GM19455 (cell line): ENCODE results near the gene SPRYD7.
"Not testable (repeated sequence)": the region's sequence is repeated elsewhere in the genome, so short reads cannot be mapped to it uniquely, and the experiment has no call there.

Experiments used
- ATAC-seq: cut with Tn5 transposase; IDR thresholded peaks from one replicate; pipeline ENCODE4 v1.9.1; 2021; ENCODE audit not compliant: unreplicated experiment

The SPRYD7 gene

DNA sequence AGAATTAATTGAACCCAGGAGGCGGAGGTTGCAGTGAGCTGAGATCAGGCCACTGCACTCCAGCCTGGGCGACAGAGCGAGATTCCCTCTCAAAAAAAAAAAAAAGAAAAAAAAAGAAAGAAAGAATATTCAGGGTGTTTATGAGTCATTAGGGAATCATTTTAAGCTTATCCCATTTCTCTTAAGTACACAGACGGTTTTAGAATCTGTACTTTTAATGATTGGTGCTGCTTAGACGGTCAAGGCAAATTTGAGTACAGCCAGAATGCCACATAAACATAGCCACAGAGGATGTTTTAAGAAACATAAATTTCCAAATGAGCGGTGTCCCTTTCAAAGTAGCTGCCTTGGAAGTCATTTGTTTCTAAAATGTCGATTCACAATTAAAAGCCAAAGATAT is 2.6 kb downstream of the SPRYD7 start:
- no peak for ATAC-seq

DNA sequence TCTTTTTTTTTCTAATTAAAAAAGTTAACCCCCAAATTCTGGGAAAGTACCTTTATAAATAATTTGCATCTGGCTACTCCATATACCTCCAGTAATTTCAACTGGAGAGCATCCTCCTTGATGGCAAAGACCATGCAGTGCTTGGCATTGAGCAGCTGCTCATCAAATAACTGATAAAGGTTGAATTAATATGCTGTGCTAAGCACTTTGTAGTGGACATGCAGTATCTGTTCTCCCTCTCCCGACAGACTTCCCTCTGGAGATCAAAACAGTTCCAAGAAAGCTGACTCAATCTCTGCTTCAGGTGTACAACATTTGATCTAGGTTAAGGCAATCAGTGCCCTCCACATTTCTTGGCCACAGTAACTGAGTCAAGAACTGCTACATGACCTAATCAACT is 3.3 kb downstream of the SPRYD7 start:
- no peak for ATAC-seq

DNA sequence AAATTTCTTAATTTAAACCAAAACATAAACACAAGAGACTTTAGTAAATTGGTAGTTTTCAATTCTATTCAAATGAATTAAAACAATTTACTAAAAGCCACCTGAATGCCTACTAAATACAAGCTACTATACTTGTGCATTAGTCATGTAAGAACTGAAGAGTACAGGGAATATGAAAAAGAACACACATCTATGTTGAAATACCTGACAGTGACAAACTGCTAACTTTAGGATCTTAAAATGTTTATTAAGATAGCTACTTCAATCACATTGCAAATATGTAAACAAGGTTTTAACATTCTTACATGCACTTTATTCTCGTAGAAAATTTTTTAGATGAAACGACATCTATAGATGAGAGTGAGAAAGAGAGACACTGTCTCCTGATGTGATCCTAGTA is 4.1 kb downstream of the SPRYD7 start:
- no peak for ATAC-seq

DNA sequence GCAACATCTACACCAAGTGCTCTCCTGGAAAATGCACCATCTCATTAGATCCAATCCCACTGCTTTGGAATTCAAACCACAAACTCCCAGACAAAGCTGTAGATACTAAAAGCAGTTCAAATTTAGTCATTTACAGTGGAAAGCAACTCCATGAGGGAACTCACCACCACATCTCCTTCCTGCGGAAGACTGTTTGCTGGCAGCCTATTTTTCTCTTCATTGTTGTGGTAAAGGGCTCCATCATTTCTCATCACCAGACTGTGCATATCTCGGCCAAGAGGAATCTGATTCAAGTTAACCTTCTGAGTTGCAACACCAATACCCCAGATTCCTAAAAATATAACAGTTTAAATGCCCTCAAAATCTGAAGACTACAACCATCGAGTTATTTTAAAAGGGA is 8.4 kb downstream of the SPRYD7 start:
- no peak for ATAC-seq

DNA sequence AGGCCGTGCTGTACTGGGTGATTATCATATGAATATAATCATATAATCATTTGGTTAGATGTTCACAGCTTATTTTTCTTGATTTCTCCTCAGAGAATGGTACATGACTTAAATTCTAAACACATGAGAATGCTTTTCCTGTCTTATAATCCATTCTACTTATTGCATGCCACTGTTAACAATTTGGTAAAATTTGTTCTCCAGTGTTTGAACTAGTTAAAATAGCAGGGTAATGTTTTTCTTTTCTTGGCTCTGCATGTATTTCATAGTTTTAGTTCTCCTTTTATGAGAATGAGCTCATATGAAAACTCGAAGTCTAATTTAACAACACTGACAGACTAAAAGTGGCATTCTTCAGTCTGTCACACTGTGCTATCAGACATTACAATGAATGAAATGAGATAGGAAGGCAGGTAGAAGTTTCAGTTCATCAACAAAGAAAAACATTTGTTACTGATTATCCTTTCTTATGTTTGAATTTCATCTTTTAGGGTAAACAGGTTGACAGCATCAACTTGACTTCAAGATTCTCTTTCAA is 10.2 kb downstream of the SPRYD7 start:
- ATAC-seq: no peak

DNA sequence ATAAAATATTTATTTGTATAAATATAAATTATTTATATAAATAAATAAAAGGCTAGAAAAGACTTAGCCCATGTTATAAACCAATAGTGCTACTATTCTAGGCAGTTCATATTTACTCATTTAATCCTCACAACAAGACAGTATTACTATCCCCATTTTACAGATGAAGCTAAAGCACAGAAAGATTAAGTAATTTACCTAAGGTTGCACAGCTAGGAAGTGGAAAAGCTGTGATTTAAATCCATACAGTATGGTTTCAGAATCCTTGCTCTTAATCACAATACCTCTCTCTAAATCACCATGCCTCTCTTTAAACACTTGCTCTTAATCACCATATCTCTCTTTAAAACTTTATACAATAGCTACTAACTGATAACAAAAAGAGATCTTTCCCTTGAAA is 13.8 kb downstream of the SPRYD7 start:
- ATAC-seq: no peak

DNA sequence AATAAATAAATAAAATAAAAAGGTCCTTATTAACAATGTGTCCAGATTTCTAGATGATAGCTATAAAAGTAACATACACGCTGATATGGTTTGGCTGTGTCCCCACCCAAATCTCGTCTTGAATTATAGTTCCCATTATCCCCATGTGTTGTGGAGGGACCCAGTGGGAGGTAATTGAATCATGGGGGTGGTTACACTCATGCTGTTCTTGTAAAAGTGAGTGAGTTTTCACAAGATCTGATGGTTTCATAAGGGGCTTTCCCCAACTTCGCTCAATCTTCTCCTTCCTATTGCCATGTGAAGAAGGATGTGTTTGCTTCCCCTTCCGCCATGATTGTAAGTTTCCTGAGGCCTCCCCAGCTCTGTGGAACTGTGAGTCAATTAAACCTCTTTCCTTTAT is 15.2 kb downstream of the SPRYD7 start:
- not testable (repeated sequence) for ATAC-seq

DNA sequence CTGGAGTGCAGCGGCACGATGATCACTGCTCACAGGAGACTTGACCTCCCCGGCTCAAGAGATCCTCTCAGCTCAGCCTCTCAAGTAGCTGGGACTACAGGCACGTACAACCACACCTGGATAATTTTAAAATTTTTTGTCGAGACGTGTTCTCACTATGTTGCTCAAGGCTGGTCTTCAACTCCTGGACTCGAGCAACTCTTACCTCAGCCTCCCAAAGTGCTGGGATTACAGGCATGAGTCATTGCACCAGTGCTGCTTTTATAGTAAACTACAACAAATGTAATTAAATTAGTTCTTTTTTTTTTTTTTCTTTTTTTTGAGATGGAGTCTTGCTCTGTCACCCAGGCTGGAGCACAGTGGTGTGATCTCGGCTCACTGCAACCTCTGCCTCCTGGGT is 18.0 kb downstream of the SPRYD7 start:
- not testable (repeated sequence) for ATAC-seq

DNA sequence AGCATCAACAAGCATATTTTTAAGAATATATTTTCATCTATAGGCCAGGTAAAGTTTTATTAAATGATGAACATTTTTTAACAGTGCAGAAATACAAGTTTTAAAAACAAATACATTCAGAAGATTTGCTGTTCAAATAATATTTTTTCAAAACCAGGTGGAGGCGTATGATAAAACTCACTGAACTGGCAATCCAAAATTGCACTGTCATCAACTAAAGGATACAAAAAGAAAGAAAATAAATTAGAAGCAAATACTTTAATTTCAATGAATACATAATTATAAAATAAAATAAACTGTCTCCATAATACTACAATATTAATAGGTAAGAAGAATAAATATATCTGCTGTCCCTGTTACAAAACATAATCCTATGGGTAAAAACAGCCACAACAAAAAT is 21.2 kb downstream of the SPRYD7 start:
- no peak for ATAC-seq

DNA sequence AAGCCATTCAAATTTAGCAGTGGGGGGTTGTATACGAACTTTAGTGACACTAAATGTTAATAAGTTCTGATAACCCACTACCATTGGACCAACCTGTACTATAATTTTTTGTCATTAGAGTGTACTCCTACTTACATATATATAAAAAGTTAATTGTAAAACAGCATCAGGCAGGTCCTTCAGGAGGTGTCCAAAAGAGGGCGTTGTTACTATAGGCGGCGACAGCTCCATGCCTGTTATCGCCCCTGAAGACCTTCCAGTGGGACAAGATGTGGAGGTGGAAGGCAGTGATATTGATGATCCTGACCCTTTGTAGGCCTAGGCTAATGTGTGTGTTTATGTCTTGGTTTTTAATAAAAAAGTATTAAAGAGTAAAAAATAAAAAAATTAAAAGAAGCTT is 27.5 kb downstream of the SPRYD7 start:
- ATAC-seq: no peak

DNA sequence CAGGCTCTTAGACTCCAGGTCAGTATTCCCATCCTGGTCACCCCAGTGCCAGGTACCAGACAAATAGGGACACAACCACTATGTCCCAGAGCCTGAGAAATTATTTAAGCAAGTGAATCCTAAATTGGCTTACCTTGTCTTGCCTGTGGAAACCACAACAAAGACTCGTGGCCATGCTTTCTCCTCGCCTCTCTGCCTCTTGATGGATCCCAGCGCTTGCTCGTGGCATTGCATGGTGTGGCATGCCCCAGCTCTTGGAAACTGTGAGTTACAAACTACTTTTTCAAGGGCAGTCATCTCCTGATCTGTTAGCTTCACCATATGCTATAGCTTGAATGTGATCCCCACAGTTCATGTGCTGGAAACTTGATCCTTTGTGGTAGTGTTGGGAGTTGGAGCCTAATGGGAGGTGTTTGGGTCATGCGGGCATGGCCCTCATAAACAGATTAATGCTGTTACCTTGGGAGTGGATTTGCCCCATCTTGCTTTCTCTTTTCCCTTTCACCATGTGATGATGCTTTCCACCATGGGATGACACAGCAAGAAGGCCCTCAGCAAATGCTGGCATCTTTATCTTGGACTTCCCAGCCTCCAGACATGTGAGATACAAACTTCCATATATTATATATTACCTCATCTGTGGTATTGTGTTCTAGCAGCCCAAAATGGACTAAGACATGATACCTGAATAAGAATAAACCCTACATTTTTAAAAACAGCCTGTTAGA is 31.2 kb downstream of the SPRYD7 start:
- ATAC-seq: no peak

DNA sequence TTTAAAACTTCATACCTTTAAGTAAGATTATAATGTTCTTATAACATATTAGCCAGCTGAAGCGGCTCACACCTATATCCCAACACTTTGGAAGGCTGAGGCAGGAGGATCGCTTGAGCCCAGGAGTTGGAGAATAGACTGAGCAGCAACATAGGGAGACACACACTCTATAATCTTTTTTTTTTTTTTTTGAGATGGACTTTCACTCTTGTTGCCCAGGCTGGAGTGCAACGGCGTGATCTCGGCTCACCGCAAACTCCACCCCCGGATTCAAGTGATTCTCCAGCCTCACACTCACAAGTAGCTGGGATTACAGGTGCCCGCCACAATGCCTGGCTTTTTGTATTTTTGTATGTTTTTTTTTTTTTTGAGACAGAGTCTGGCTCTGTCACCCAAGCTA is 37.3 kb downstream of the SPRYD7 start:
- no peak for ATAC-seq

DNA sequence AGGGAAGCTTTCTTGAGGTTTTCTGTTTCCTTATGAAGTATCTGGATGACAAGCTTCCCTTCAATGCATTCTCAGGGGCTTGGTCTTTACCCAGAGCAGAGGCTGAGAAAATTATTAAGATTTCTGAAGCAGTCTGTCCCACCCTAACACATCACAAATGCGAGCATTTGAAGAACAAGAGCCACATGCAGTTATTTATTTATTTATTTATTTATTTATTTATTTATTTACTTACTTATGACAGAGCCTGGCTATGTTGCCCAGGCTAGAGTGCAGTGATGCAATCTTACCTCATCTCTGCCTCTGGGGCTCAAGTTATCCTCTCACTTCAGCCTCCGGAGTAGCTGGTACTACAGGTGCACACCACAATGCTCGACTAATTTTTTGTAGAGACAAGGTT is 38.4 kb downstream of the SPRYD7 start:
- no peak for ATAC-seq

DNA sequence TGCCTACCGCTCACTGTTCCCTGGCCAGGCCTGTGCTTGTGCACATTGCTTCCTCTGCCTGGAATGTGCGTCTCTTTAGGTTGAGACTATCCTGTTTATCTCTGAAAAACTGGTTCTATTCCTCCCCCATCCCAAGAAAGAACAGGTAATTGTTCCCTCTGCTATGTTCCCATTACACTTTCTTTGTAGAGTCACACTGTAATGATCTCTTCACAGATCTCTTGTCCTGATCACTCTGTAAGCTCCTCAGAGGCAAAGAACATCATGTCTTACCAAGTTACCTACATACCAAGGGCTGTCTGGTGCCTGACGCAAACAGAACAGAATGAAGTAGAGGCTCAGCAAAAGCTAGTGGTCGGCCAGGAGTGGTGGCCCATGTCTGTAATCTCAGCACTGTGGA is 40.3 kb downstream of the SPRYD7 start:
- no peak for ATAC-seq

DNA sequence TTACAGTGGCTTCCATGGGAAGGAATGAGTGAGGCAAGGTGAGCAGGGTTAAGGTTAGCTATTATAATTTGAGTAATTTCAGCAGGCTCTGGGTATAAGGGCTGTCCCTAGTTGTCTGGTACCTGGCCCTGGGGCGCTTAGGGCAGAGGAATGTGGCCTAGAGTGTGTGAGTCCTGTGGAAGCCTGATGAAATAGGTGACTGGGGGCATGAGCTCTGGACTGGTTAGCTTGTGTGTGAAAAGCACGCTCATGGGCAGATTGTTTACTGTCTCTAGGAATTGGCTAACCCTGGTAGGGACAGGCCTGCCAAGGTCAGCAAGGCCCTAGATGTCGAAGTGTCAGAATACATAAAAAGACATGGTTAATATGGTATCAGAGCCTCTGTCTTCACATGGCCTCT is 42.5 kb downstream of the SPRYD7 start:
- no peak for ATAC-seq

DNA sequence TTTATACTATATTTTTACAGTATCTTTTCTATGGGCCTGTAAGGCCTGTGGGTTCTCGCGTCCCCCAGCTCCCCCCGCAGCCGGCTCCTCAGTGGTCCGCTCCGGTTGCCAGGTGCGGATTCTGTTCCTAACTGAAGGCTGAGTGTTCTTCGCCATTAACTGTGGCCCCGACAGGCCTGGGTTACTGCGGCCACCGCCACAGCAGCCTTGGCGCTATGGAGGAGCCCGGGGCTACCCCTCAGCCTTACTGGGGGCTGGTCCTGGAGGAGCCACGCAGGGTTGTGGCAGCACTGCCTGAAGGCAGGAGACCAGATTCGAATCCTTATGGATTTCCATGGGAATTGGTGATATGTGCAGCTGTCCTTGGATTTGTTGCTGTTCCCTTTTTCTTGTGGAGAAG is 45.8 kb downstream of the SPRYD7 start:
- ATAC-seq: no peak

DNA sequence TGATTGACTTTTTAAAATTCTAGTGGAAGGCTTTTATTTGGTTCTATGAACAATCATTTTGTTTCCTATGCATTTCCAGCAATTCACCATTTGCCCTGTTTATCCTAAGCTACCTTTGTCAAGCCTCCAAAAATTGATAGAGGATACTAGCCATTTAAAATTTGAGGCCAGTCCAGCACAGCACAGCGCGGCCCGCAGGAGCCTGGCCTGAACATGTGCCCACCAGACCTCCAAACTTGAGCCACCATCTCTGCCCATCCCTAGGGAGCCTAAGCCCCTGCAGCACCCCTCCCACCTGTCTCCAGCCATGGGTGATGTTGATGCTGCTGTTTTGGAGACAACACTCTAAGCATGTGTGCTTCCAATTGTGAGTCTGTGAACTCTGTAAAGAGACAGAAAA is 57.5 kb downstream of the SPRYD7 start:
- no peak for ATAC-seq

DNA sequence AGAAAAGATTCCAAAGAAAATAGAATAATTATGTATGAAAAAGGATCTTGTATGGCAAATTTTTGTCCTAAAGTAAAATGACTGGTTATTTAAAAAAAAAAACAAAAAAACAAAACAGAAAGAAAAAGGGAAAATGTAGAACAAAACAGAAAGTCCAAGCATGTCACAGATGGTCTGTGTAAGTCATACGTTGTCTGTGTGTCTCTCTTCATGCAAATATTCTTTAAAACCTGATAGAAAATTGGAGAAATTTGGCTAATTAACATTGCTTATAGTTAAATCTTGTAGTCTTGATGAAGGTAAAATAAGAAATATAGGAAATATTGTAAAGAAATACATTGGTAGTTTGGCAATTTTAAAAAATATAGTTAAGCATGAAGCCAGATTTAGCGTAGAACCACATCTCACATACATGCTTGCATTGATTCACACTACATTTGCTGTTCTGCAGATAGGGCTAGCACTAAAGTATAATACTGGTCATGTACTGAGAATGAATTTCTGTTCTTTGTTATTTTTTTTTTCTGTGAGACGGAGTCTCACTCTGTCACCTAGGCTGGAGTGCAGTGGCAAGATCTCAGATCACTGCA is 58.4 kb downstream of the SPRYD7 start:
- ATAC-seq: no peak

DNA sequence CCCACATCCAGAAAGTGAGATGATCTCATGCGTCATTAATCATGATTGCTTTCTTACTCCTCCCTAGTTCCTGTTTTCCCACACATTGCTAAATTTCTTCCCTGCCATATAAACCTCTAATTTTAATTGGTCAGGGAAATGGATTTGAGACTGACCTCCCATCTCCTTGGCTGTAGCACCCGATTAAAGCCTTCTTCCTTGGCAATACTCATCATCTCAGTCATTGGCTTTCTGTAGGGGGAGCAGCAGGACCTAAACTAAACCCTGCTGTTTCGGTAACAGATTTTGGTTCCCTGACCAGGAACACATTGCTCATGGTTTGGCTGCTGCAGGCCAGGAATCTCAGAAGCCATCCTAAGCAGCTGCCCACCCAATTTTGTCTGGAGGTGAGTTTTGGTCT is 61.7 kb downstream of the SPRYD7 start:
- no peak for ATAC-seq

DNA sequence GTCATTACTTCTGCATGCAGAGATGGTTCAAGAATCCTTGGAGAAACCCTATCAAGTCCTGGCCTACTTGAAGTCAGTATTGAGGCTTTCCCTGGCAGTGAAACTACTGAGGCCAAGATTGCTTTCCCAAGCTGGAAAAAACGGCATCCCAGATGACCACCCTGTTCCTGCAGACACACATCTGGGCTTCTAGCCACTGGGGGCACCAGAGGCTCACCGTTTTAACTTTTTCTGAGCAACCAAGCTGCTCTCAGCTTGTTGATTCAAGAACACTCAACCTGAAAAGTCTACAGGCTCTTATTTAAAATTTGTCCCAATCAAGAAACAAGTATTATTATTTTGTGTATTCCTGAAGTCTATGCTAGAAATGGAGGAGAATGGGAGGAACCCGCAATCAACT is 66.6 kb downstream of the SPRYD7 start:
- ATAC-seq: no peak

DNA sequence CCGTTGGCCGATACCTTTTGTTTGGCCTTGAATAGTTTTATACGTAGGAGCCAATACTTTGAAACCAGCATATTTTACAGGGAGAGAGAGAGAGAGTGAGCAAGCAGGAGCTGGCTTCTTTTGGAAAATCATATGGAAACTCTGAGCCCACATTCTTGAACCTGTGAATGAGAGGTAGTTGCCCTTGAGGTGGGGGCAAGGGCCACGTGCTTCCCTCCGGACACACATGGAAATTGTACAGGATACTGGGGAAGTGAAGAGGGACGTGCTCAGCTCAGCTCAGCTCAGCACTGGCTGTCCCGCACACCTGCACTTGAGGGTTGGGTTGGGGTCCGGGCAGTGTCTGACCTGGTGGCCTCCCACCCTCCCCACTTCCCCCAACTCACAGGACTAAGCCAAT is 68.3 kb downstream of the SPRYD7 start:
- ATAC-seq: no peak

DNA sequence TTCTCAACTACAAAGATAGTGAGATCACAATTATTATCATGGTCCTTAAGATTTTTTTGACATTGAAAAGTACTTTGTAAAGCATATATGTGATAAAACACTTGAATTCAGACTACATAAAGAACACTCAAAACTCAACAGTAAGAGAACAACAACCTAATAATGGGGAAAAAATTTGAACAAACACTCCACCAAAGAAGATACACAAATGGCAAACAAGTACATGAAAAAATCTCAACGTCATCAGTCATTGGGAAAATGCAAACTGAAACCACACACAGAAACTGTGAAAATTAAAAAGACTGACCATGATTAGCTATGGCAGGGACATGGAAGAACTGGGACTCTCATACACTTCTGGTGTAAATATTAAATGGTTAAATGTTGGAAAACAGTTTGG is 70.9 kb downstream of the SPRYD7 start:
- ATAC-seq: no peak

DNA sequence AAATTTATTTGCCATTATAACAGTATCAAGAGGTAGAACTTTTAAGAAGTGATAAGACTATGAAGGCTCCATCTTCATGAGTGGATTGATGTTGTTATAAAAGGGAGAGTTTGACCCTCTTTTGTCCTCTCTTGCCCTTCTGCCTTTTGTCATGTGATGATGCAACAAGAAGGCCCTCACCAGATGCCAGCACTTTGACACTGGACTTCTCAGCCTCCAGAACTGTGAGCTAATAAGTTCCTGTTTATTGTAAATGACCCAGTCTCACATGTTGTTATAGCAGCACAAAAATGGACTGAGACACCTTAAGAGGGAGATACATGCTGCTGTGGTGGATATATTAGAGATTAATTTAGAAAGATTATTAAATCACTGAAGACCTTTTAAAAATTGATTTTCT is 71.6 kb downstream of the SPRYD7 start:
- no peak for ATAC-seq
